NCI-H510A (cell line): ENCODE results near the gene ZBTB16.

Source experiments
- DNase-seq: peaks from one replicate; lab custom pipeline; 2025; lab: John Stamatoyannopoulos, UW

The ZBTB16 gene

DNA sequence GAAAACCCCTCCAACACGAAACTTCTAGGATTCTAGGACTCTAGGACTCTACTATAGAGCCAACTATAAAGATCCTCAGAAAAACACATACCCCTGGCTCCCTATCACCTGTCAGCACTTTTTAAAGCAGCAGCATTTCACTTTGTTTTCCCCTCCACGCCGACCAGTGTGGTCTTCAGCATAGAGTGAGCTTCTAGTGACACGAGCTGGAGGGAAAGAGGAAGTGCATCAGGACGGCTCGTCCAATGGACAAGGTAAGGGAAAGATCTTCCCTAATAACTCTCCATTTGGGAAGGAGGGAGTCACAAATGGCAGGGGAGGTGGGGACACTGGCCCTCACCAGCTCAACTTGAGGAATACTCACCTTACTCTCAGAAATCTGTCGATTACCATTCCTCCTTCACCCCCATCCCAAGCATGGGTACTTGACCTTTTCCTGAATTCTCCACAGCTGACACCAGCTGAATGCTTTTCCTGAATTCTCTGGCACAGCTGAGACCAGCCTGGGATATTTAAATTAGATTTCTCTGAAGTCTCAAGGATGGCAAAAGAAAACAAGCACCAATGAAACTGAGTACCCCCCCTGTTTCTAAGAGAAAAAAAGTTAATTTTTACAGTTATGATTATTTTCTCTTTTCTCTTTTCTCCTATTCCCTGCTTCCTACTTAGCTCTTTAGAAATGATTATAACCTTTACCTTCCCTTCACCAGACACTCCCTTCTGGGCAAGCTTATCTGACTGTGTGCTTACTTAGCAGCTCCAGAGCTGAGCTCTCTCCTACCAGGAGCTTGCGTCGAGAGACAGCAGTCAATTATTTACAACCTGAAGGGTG lies 203.4 kb downstream of the ZBTB16 start:
- DNase-seq: peak; percentile 48

DNA sequence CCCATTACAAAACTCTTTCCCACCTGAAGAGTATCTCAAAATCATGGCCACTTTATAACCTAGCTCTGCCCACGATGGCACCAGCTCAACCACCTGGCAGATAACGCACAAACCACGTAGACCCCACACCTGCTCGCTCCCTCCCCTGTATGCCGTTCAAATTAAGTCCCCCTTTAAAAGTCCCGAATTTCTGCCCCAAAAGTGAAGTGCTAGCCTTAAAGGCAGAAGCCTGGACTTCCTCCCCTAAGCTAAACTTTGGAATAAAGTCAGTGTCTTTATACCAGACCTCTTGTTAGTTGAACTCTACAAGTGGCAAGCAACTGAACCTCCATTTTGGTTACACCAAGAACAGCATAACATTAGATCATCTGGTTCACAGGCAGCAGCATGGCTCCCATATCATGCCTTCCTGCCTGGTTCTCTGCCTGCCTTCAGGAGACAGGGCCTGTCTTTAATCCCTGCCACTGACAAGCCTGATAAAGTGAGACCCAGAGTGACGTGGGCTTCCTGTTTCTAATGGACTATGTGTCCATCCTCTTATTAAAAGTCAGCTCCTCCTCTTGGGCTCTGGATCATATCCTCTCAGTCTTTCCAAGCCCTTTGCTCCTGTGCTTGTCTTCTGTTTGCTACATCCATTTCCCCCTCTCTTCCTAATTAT lies 204.1 kb downstream of the ZBTB16 start:
- no peak for DNase-seq

DNA sequence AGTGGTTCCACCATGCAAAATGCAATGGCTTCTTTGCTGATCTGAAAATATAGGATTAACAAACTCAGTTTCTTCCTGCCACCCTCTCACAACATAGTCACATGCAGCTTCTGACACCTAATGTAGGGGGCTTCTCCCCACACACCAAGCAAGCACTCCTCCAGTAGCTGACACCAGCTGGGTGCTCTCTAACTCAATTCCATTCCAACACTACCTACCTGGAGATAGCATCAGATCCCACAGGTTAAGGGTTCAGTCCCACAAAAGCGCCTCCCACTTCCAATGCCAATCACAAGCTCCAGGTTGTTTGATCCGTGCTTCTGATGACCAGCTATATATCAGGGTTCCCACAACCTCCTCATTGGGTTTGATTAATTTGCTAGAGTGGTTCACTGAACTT lies 204.9 kb downstream of the ZBTB16 start:
- no peak for DNase-seq

DNA sequence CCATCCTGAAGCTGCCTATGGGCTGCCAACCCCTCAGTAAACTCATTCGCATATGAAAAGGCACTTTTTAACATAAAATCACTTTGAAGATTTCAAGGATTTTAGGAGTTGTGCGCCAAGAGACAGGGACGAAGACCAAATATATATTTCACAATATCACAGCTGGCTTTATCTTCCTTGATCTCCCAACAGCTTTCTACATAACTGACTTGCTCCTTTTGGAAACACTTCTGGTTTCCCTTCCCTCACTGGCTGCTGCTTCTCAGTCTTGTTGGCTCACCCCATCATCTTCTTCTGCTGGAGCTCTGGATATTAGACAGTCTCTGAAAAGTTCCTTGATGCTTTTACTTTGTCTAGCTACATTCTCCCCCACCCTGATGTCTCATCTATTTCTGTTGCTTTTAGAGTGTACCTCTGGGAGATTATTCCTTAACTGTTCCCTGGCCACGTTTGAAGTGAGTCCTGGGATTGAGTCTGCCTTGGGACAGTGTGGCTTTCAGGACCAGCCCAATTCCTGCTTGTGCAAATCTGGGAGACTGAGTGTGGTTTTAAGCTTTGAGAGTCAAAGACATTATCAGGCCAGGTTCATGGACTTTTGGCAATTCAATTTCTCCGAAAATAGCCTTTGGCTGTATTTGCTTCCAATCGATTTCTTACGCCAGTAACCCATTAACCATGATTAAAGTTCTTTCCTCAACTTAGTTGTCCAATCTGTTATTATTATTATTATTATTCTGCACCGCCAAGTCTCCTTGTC lies 205.8 kb downstream of the ZBTB16 start:
- no peak for DNase-seq

DNA sequence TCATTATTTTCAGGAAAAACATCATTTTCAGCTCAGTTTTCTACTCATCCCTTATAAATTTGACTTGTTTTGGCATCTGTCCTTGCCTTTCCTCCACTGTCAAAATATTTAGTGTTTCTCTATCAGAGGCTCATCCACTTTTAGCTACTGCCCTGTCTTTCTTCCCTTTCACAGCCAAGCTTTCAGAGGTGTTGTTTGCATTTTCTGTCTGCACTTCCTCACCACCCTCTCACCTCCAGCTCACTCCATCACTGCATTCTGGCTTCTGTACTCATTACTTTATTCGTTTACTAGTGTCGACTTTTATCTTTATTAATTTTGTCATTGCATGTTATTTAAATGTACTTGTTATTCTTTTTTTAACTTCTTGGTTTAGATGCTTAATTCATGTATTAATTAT lies 210.0 kb downstream of the ZBTB16 start:
- DNase-seq: no peak

DNA sequence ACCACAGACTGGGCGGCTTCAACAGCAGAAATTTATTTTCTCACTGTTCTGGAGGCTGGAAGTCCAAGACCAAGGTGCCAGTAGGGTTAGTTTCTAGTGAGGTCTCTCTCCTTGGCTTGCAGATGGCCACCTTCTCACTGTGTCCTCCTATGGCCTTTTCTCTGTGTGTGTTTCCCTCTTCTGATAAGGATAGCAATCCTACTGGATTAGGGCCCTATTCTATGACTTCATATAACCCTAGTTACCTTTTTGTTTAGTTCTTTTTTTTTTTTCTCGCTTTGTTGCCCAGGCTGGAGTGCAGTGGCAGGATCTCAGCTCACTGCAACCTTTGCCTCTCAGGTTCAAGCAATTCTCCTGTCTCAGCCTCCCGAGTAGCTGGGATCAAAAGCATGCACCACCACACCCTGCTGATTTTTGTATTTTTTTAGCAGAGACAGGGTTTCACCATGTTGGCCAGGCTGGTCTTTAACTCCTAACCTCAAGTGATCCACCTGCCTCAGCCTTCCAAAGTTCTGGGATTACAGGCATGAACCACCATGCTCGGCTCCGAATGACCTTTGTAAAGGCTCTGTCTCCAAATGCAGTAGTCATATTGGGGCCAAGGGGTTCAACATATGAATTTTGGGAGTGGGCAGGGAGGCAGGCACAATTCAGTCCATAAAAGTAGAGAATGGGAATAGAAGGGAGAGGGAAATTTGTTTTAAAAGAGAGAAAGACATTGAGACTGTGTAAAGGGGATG lies 211.2 kb downstream of the ZBTB16 start:
- no peak for DNase-seq

DNA sequence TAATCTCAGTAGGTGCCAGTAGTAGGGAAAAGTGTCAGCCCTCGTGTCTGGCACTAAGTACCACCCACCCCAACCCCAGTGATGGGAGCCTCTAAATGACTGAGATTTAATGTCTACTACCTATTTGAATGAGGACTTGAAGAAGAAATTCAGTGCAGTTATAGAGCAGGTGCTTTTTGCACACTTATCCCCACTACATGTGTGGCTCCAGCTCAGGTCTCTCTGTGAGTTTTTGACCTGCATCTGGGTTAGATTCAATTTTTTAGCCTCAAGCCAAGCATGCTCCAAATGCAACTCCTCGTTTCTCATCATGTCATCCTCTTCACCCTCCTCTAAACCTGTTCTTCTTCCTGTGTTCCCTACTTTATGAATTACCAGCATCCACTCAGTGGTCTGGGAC lies 211.8 kb downstream of the ZBTB16 start:
- no peak for DNase-seq

DNA sequence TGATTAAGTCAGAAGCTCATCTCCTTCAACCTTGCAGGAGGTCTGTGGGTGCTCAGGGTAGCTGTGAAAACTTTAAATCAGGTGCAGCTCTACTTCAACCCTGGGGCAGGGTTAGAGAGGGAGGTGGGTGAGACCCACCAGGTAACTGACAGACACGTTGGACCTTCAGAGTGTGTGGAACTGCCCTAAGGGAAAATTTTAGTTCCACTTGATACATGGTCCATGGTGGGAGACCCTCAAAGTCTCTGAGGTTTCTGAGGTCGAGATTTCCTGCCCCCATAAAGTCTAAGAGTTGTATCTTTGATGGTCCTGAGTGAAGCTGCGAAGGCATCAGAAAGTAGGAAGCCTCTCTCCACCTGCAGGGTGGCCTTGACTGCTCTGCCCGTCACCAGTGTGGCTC lies 212.8 kb downstream of the ZBTB16 start:
- no peak for DNase-seq

GRCh38 chr11:114273071-114273470 lies 213.6 kb downstream of the ZBTB16 start:
- no peak for DNase-seq

GRCh38 chr11:114273890-114274635 lies 214.6 kb downstream of the ZBTB16 start:
- no peak for DNase-seq

- DNase-seq: no peak
Measured at GRCh38 chr11:114274637-114275036, 215.1 kb downstream of the ZBTB16 start.

DNA sequence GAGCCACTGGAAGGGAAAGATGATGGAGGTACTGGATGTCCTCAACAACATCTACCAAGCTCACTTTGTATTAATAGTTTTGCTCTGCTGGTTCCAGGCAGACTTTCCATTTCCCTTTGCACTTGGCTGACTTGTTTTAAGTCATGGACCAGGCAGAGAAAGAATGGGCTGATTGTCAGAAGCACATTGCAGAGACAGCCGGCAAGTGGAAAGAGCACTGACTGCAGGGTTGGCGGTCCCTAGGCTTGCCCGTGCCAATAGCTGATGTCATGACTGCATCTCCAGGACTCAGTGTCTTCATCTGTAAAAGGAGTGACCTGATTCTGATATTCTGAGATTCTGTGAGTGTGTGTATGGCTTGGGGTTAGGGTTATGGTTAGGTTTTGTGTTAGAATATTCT lies 215.8 kb downstream of the ZBTB16 start:
- DNase-seq: no peak

DNA sequence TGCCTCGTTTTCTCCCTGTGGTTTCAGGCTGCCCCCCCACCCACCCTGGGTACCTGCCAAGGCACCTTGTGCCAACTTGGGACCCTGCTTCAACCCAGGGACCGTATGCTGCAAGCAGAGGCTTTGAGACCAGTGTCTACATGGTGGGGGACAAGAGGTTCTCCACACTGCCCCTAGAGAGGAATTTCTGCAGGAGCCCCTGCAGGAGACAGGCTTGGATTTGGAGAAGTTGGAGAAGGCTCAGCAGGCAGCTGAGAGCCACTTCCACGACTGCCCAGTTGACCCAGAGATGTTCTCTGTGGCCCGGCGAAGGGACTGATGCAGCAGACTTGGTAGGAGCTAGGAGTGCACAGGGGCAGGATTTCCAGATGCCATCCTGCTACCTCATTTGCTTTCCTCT lies 216.6 kb downstream of the ZBTB16 start:
- DNase-seq: no peak

GRCh38 chr11:114277637-114278341 lies 218.3 kb downstream of the ZBTB16 start:
- no peak for DNase-seq

DNA sequence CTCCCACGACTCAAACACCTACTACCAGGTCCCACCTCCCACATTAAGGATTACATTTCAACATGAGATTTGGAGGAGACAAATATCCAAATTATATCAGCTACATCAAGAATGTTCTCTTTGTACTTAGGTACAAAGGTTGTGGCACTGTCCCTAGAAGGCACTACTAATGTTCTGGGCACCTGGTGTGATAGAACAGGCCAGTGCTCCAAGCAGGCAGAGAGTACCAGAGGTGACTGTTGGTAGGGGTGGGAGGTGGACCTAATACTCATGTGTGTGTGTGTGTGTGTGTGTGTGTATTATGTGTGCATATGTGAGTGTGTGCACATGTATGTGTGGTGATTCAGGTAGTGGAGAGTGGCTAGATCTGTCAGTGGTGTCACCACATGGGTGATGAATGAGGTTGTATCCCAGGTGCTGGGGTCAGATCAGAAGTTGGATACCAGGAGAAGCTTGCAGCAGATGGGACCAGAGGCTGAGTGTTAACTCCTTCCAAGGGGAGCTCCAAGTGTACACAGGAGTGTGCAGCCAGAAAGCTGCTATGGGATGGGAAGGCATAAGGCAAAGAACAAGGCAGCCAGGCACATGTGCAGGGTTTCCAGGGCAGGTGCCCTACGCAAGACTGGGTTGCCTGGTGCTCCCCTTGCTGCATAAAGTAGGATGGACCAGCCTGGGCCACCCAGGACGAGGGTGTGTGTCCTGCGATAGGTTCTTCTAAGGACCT lies 219.0 kb downstream of the ZBTB16 start:
- no peak for DNase-seq

GRCh38 chr11:114279792-114280546 lies 220.5 kb downstream of the ZBTB16 start:
- DNase-seq: no peak

- peak; percentile 66 for DNase-seq
Measured at GRCh38 chr11:114280696-114281095, 221.2 kb downstream of the ZBTB16 start.

DNA sequence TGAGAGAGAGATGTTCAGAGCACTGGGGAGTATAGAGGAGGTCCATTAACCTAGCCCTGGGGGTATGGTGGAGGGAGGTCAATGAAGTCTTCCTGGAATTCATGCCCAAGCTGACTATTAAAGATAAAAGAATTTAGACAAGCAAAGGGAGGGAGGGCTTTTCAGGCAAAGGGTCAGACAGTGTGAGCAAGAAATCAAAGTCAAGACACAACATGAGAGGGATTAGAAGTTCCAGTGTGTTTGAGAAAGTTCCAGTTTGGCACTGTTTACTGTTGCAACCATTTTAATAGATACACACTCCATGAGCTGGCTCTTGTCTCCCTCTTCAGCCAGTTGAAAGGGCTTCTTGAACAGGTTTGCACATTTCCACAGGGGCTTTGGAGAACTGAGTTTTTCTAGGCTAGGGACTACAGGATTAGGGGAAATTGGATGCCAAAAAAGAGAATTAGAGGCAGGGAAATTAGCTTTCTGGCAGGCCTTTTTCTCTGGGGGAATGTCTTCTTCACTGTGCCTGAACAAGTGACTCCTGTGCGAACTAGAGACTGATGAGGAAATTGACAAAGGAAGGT lies 222.0 kb downstream of the ZBTB16 start:
- no peak for DNase-seq

- DNase-seq: no peak
Measured at GRCh38 chr11:114282488-114282887, 223.0 kb downstream of the ZBTB16 start.
